Natural killer cell (primary cell): ENCODE results near the gene AFAP1. TPM values are rescaled to one million over a fixed set of nuclear protein-coding genes. Genes with fewer than 3 reads are reported as not detected.

Experiments used
- ATAC-seq, 3 donors: fragments of 150-1000 bp in 2 of 3; fragments of 200-7000 bp in 1 of 3; cut with Tn5 transposase; 1 replicate in 1 of 3; 2 replicates in 2 of 3; pipeline ENCODE4 v1.10.0; 2021; ENCODE audit warnings: mild to moderate bottlenecking in 2 of 3, moderate library complexity in 2 of 3
- DNase-seq, 2 donors: peaks; one replicate each; pipeline versions ENCODE4 v3.0.0 to v3.0.0-alpha.2; 2013 to 2021; ENCODE audit warnings: mixed read lengths in 1 of 2
- H3K27ac ChIP-seq: one replicate; pipeline ENCODE4 v1.5.1; 2013; ENCODE audit warnings: mild to moderate bottlenecking, low read length
- H3K27me3 ChIP-seq: one replicate; pipeline ENCODE4 v1.6.1; 2013; ENCODE audit warnings: low read length; ENCODE audit not compliant: control insufficient read depth, insufficient read depth
- H3K36me3 ChIP-seq: one replicate; pipeline ENCODE4 v1.6.1; 2013; ENCODE audit warnings: low read length; ENCODE audit not compliant: control insufficient read depth, insufficient read depth
- H3K4me1 ChIP-seq: one replicate; pipeline ENCODE4 v1.6.1; 2013; ENCODE audit warnings: low read length; ENCODE audit not compliant: control insufficient read depth, insufficient read depth
- H3K4me3 ChIP-seq: one replicate; pipeline ENCODE4 v1.5.1; 2013; ENCODE audit warnings: low read length
- H3K9me3 ChIP-seq: one replicate; pipeline ENCODE4 v1.6.1; 2013; ENCODE audit warnings: low read length; ENCODE audit not compliant: control insufficient read depth, insufficient read depth
- H3K27ac Mint-ChIP-seq, 2 donors: one replicate each; pipeline ENCODE4 v1.8.0; 2022; ENCODE audit warnings: mild to moderate bottlenecking in 2 of 2, mixed read lengths in 2 of 2, moderate library complexity in 1 of 2
- H3K27me3 Mint-ChIP-seq, 2 donors: one replicate each; pipeline ENCODE4 v1.8.0; 2022; ENCODE audit warnings: low read depth in 2 of 2, mixed read lengths in 2 of 2
- H3K36me3 Mint-ChIP-seq: one replicate; pipeline ENCODE4 v1.8.0; 2022; ENCODE audit warnings: mixed read lengths
- H3K4me1 Mint-ChIP-seq, 2 donors: one replicate each; pipeline ENCODE4 v1.8.0; 2022; ENCODE audit warnings: mixed read lengths in 2 of 2
- H3K4me3 Mint-ChIP-seq: one replicate; pipeline ENCODE4 v1.8.0; 2022; ENCODE audit warnings: mild to moderate bottlenecking, moderate library complexity, mixed read lengths
- H3K9me3 Mint-ChIP-seq, 2 donors: one replicate each; pipeline ENCODE4 v1.8.0; 2022; ENCODE audit warnings: mixed read lengths in 2 of 2
- WGBS: methylation state at CpG from one replicate; pipeline ENCODE4 v1.1.7; 2013; ENCODE audit warnings: missing lambda C conversion rate; ENCODE audit not compliant: insufficient coverage; 5-methylcytosine and 5-hydroxymethylcytosine counted together
- intact Hi-C: fragments of 100-400 bp; cut with micrococcal nuclease; formaldehyde crosslinking; loops from one replicate; pipeline ENCODE4 v1.14.2; 2022
- total RNA-seq, 4 donors: library from RNA; stranded (reverse); fragments of 120-200 nt in 1 of 4; gene quantifications; one replicate each; pipeline versions ENCODE4 v1.2.3 to v1.2.4, GENCODE V29; 2013 to 2022
- TF ChIP-seq, protein P1 (sequence below): fragments of 200-600 bp; IDR thresholded peaks from one replicate; pipeline ENCODE4 v1.8.0; 2022; ENCODE audit warnings: antibody characterized with exemption

The AFAP1 gene
- total RNA-seq, 3 donors from 2014 or later (not counting 1 experiment from before 2014, with no cell fraction given), result 4.9 to 12.5 (median 9.5) TPM

DNA sequence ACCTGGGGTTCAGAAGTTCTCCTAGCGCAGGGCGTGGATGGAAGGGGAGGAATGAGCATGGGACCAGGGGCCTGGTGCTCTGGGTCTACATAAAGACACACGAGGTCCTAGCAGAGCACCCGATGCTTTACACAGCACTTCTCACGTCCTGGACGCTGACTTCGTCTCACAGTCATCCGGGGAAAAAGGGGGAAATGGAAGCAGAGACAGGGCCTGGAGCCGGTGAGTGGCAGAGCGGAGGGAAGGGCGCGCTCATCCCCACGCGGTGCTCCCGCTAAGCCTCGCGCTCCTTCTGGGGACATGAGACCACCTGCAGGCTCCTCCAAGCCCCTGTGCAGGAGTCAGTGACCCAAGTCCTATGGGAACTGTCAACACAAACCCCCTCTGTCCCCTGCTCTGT is 157.7 kb downstream of the AFAP1 start:
- H3K4me1 Mint-ChIP-seq, result peaks cover 22 to 30% of the 10 kb centered on the region in 2 donors
- WGBS, result 90% methylated on average over 17 of the region's 17 CpGs
- Histone ChIP-seq H3K9me3 (no peaks in the 10 kb centered on the region), H3K4me3 (no peak overlapping the region), H3K27me3 (no peaks in the 10 kb centered on the region), H3K27ac (no peak overlapping the region), H3K36me3 (no peaks in the 10 kb centered on the region), H3K4me1 (peaks cover 10% of the 10 kb centered on the region)
- no peaks in the 10 kb centered on the region for H3K9me3 Mint-ChIP-seq
- DNase-seq (no peak), ATAC-seq (no peak)
- no peak overlapping the region for H3K4me3 Mint-ChIP-seq
- H3K27ac Mint-ChIP-seq, result peak overlapping the region in 1 of 2 donors; percentile 38
- intact Hi-C loops, result no loop called here
- H3K36me3 Mint-ChIP-seq, result no peaks in the 10 kb centered on the region
- peaks cover 0 to 2% of the 10 kb centered on the region in 2 donors for H3K27me3 Mint-ChIP-seq
- TF ChIP-seq, protein P1, sequence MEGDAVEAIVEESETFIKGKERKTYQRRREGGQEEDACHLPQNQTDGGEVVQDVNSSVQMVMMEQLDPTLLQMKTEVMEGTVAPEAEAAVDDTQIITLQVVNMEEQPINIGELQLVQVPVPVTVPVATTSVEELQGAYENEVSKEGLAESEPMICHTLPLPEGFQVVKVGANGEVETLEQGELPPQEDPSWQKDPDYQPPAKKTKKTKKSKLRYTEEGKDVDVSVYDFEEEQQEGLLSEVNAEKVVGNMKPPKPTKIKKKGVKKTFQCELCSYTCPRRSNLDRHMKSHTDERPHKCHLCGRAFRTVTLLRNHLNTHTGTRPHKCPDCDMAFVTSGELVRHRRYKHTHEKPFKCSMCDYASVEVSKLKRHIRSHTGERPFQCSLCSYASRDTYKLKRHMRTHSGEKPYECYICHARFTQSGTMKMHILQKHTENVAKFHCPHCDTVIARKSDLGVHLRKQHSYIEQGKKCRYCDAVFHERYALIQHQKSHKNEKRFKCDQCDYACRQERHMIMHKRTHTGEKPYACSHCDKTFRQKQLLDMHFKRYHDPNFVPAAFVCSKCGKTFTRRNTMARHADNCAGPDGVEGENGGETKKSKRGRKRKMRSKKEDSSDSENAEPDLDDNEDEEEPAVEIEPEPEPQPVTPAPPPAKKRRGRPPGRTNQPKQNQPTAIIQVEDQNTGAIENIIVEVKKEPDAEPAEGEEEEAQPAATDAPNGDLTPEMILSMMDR, result no peak

DNA sequence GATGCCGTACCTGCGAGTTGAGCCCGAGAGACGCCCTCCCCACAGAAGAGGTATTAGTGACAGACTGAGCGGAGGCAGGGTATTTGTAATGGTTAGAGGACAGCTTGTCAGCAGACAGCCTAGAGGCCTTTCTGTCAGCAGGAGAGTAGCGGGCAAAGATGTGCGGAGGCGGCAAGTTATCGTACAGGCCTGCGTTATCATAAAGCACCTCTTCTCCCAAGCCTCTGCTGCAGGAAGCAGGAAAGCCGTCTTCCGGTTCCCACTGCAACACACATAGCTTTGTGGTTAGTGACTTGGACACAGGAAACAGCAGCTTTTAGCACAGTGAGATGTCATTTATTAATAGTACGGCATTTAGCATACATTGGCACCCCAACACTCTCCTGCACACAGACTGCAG is 158.3 kb downstream of the AFAP1 start:
- Mint-ChIP-seq H3K36me3 (no peaks in the 10 kb centered on the region), H3K27ac (peak overlapping the region in 1 of 2 donors; percentile 64), H3K4me3 (peak overlapping the region; percentile 17), H3K4me1 (peaks cover 22 to 30% of the 10 kb centered on the region in 2 donors), H3K9me3 (no peaks in the 10 kb centered on the region), H3K27me3 (peaks cover 0 to 2% of the 10 kb centered on the region in 2 donors)
- Histone ChIP-seq H3K4me3 (no peak overlapping the region), H3K4me1 (peaks cover 10% of the 10 kb centered on the region), H3K9me3 (no peaks in the 10 kb centered on the region), H3K27ac (no peak overlapping the region), H3K27me3 (no peaks in the 10 kb centered on the region), H3K36me3 (no peaks in the 10 kb centered on the region)
- peak in 1 of 2 donors; percentile 15 for DNase-seq
- TF ChIP-seq, protein P1, result no peak
- no peak for ATAC-seq
- 51% methylated on average over 13 of the region's 13 CpGs for WGBS
- intact Hi-C loops, result no loop called here

DNA sequence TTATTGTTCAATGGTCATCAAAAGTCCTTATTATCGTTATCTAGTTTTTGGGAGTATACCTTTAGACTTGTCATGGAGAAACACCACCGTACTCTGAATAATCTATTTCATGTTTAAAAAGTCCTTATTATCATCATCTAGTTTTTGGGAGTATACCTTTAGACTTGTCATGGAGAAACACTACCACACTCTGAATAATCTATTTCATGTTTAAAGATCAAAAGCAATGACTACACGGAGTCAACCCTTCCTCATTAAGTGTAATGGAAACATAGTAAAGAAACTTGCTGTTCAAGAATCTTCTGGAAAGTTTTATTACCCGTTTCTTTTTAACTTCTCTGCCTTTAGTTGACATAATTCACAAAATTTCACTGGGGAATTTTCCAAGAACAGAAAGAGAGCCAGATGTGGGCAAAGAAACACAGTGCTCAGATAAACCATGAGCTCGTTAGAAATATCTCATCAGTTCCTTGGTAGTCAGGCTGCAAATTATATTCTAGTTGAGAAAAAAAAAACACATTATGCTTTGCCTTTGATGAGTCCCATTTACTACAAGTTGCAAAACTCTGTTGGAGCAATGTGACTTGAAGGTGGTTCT is 158.8 kb downstream of the AFAP1 start:
- peak overlapping the region in 1 of 2 donors; percentile 64 for H3K27ac Mint-ChIP-seq
- TF ChIP-seq, protein P1, result no peak
- no peak overlapping the region for H3K4me3 Mint-ChIP-seq
- ATAC-seq (no peak), DNase-seq (no peak)
- Histone ChIP-seq H3K27me3 (no peaks in the 10 kb centered on the region), H3K27ac (no peak overlapping the region), H3K36me3 (no peaks in the 10 kb centered on the region), H3K4me3 (no peak overlapping the region), H3K9me3 (no peaks in the 10 kb centered on the region), H3K4me1 (peaks cover 10% of the 10 kb centered on the region)
- H3K36me3 Mint-ChIP-seq, result no peaks in the 10 kb centered on the region
- WGBS, result 89% methylated on average over 2 of the region's 5 CpGs
- peaks cover 22 to 30% of the 10 kb centered on the region in 2 donors for H3K4me1 Mint-ChIP-seq
- intact Hi-C loops, result no loop called here
- H3K9me3 Mint-ChIP-seq, result no peaks in the 10 kb centered on the region
- peaks cover 0 to 2% of the 10 kb centered on the region in 2 donors for H3K27me3 Mint-ChIP-seq

DNA sequence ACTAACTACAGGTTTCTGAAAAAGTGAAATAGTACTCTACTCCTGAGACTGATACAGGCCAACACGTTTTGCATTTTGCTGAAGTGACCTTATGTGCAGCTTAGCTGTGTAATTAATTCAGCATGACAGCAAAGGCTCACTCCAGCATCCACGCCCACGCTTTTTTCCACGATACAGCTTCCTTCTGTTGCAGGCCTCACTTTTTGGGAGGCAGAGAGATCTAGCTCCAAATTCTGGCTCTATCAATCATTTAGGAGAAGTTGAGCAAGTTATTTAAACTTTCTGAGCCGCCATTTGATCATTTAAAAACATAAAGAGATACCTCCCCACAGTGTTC is 160.3 kb downstream of the AFAP1 start:
- Mint-ChIP-seq H3K27ac (no peak overlapping the region), H3K36me3 (no peaks in the 10 kb centered on the region), H3K9me3 (no peaks in the 10 kb centered on the region), H3K4me3 (no peak overlapping the region), H3K27me3 (peaks cover 0 to 2% of the 10 kb centered on the region in 2 donors), H3K4me1 (peaks cover 22 to 30% of the 10 kb centered on the region in 2 donors)
- Histone ChIP-seq H3K4me1 (peaks cover 10% of the 10 kb centered on the region), H3K4me3 (no peak overlapping the region), H3K9me3 (no peaks in the 10 kb centered on the region), H3K27me3 (no peaks in the 10 kb centered on the region), H3K36me3 (no peaks in the 10 kb centered on the region), H3K27ac (no peak overlapping the region)
- TF ChIP-seq, protein P1, result no peak
- ATAC-seq, result no peak
- 89% methylated on average over 5 of the region's 5 CpGs for WGBS
- intact Hi-C loops, result no loop called here
- no peak for DNase-seq
